GM12872 (cell line): ENCODE measurements around the gene PKIB.

Experiments used
- CTCF ChIP-seq: IDR thresholded peaks from 3 replicates; pipeline ENCODE4 v1.5.1; 2011; ENCODE audit warnings: low read depth, mild to moderate bottlenecking, low read length, moderate library complexity; ENCODE audit not compliant: insufficient read depth

PKIB gene

GRCh38 chr6:122709922-122710512, 99.8 kb downstream of the PKIB start:
- TF ChIP-seq CTCF = no peak

GRCh38 chr6:122710908-122711635, 100.9 kb downstream of the PKIB start:
- no peak for TF ChIP-seq CTCF

- no peak for TF ChIP-seq CTCF
Measured at GRCh38 chr6:122712093-122712447, 101.9 kb downstream of the PKIB start.

- no peak for TF ChIP-seq CTCF
Measured at GRCh38 chr6:122712448-122713137, 102.4 kb downstream of the PKIB start.

DNA sequence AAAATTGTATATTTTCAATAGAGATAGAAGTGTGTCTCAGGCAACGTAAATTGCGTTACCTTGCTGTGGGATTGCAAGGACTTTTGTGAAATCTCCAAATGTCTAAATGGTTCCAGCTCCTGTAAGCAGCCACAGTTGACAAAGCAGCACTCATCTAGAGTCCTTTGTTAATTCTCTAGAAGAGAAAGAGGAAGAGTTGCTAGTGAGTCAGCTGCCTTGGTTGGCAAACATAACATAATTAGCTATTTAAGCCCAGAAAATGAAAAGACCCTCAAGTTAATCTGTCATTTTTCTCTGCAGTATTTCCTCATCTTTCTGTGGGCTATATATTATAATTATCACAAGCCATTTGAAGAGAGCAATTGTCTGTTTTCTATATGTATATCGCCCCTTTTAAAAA, 102.9 kb downstream of the PKIB start:
- no peak for TF ChIP-seq CTCF

DNA sequence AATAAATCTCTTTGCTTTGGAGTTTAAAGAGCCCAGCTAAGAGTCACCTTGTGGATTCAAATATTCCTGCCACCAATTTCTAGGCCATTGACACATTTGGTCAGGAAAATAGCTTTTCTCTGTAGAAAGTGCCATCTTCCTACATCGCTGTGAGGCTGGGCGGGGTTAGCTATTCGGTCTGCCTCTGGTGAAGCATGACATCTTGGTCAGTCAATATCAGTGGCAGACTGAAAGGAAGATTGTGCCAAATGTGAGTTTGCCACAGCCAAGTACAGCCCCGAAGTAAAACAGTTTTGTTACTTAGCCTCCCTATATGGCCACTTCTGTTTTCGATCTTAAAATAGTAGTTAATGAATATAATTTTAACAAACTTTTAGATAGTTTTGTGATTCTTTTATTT, 103.9 kb downstream of the PKIB start:
- no peak for TF ChIP-seq CTCF

DNA sequence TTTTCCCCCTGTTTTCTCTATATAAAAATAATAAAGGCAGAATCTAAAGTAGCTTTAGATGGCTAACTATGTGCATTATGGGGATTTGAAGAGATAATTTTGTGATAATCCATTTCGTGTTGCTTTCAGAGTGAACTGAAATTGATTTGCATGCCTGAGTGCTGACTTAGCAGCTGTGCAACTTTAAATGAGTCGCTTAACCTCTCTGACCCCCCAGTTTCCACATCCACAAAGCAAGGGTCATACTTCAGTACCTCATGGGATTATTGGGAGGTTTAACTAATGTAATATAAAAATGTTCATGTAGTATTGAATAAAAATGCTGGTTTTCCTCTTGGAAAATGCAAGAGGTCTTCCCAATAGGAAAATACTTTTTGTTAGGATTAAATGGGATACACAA, 105.5 kb downstream of the PKIB start:
- no peak for TF ChIP-seq CTCF
